Measurements from ENCODE around the gene GNAO1.

Gene GNAO1

DNA sequence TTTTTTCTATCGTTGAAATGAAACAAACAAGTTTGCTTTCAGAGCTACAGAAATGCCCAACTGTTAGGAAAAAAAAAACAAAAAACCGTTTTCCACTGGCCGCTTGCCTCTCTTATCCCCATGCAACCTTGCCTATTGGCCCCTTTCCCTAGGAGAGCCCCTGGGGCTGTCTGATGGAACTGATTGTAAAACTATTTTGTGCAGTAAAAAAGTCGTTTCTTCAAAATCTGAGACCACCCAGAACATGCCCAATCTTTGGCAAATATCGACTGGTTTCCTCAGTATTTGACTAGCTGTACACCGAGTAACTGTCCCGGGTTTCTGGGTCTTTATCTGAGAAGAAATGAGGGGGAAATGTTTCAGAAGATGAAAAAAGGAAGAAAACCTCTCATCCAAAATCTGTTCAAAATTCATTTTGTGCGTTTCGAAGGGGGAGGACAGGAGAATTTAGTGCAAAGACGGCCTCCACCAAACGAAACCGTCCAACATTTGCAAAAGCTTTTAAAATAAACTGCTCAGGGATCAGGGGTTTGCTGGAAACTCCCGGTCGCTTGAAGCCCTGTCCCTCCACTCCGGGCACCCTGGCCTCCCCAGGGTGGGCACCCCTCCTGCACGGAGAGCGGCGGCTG is 1.1 kb upstream of the GNAO1 start:
- POLR2A ChIA-PET: interaction anchor here (0.7 kb wide), 1 partner anchor 418 kb away, joined by 3 read pairs; the partner anchor contains the start of gene MT2A
- TF ChIP-seq FOXM1 (IDR thresholded peaks at IDR 0.05; ENCODE audit: borderline replicate concordance): no peak
- no peak for TF ChIP-seq TARDBP (IDR thresholded peaks at IDR 0.05)
- no peak for TF ChIP-seq FOXA1 (IDR thresholded peaks at IDR 0.05)
- TF ChIP-seq HDGF (IDR thresholded peaks at IDR 0.05; ENCODE audit: borderline replicate concordance): no peak
- no peak for TF ChIP-seq NFRKB (IDR thresholded peaks at IDR 0.05)
- no peak for TF ChIP-seq ELF4 (IDR thresholded peaks at IDR 0.05)
- TF ChIP-seq SUZ12 (IDR thresholded peaks at IDR 0.05): no peak
- TF ChIP-seq CTBP1 (IDR thresholded peaks at IDR 0.05; ENCODE audit: borderline replicate concordance): no peak
- TF ChIP-seq PKNOX1 (IDR thresholded peaks at IDR 0.05): no peak
- TF ChIP-seq ARNT (IDR thresholded peaks at IDR 0.05): no peak
- TF ChIP-seq ZNF384 (IDR thresholded peaks at IDR 0.05): no peak
- TF ChIP-seq FOXK2 (IDR thresholded peaks at IDR 0.05): no peak
- no peak for TF ChIP-seq SP1 (IDR thresholded peaks at IDR 0.05)
- no peak for TF ChIP-seq L3MBTL2 (conservative IDR thresholded peaks at IDR 0.05)
- no peak for TF ChIP-seq LEF1 (IDR thresholded peaks at IDR 0.05; ENCODE audit: borderline replicate concordance)
- no peak for TF ChIP-seq BHLHE40 (IDR thresholded peaks at IDR 0.05; ENCODE audit: borderline replicate concordance)
- CTCF ChIA-PET: no interaction called here
- DNase-seq (ENCODE audit: extremely low spot score): no peak

GRCh38 chr16:56190677-56191155 is 573 bp upstream of the GNAO1 start:
- TF ChIP-seq NFRKB (IDR thresholded peaks at IDR 0.05) (no peak), FOXA1 (IDR thresholded peaks at IDR 0.05) (no peak), PKNOX1 (IDR thresholded peaks at IDR 0.05) (no peak), ELF4 (IDR thresholded peaks at IDR 0.05) (no peak), BHLHE40 (IDR thresholded peaks at IDR 0.05; ENCODE audit: borderline replicate concordance) (no peak), CTBP1 (IDR thresholded peaks at IDR 0.05; ENCODE audit: borderline replicate concordance) (no peak), ZNF384 (IDR thresholded peaks at IDR 0.05) (no peak), FOXM1 (IDR thresholded peaks at IDR 0.05; ENCODE audit: borderline replicate concordance) (no peak), LEF1 (IDR thresholded peaks at IDR 0.05; ENCODE audit: borderline replicate concordance) (no peak), L3MBTL2 (conservative IDR thresholded peaks at IDR 0.05) (no peak), SUZ12 (IDR thresholded peaks at IDR 0.05) (no peak), SP1 (IDR thresholded peaks at IDR 0.05) (no peak), HDGF (IDR thresholded peaks at IDR 0.05; ENCODE audit: borderline replicate concordance) (no peak), TARDBP (IDR thresholded peaks at IDR 0.05) (no peak), FOXK2 (IDR thresholded peaks at IDR 0.05) (no peak), ARNT (IDR thresholded peaks at IDR 0.05) (no peak)
- peak; percentile 39 for DNase-seq (ENCODE audit: extremely low spot score)
- ChIA-PET POLR2A (interaction anchor here (0.7 kb wide), 1 partner anchor 418 kb away, joined by 3 read pairs; the partner anchor contains the start of gene MT2A), CTCF (no interaction called here)

- TF ChIP-seq HDGF (IDR thresholded peaks at IDR 0.05; ENCODE audit: borderline replicate concordance) (no peak), SUZ12 (IDR thresholded peaks at IDR 0.05) (no peak), FOXA1 (IDR thresholded peaks at IDR 0.05) (no peak), FOXM1 (IDR thresholded peaks at IDR 0.05; ENCODE audit: borderline replicate concordance) (no peak), PKNOX1 (IDR thresholded peaks at IDR 0.05) (no peak), CTBP1 (IDR thresholded peaks at IDR 0.05; ENCODE audit: borderline replicate concordance) (no peak), ELF4 (IDR thresholded peaks at IDR 0.05) (no peak), ZNF384 (IDR thresholded peaks at IDR 0.05) (no peak), ARNT (IDR thresholded peaks at IDR 0.05) (no peak), LEF1 (IDR thresholded peaks at IDR 0.05; ENCODE audit: borderline replicate concordance) (no peak), TARDBP (IDR thresholded peaks at IDR 0.05) (no peak), L3MBTL2 (conservative IDR thresholded peaks at IDR 0.05) (no peak)
- no peak for DNase-seq (ENCODE audit: extremely low spot score)
- CTCF ChIA-PET: no interaction called here
- POLR2A ChIA-PET: interaction anchor here (1.5 kb wide), 1 partner anchor 54 kb away, joined by 3 read pairs; no protein-coding TSS in a partner anchor
Observed at GRCh38 chr16:56191835-56192634, 746 bp downstream of the GNAO1 start.

DNA sequence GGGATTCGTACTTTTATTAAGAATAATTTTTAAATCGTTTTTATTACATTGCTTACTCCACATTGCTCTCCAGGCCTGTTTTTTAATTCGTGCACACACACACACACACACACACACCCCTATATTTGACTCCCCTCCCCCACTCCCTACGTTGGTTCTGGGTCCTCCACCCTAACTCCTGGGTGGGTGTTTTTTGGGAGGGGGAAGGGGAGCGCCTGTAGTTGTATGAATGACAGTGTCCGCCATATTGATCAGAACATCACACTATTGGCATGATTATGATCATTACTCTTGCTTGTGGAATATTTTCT is 1.3 kb downstream of the GNAO1 start:
- TF ChIP-seq FOXA1 (IDR thresholded peaks at IDR 0.05) (no peak), FOXK2 (IDR thresholded peaks at IDR 0.05) (no peak), L3MBTL2 (conservative IDR thresholded peaks at IDR 0.05) (no peak), ARNT (IDR thresholded peaks at IDR 0.05) (no peak), ELF4 (IDR thresholded peaks at IDR 0.05) (no peak), TARDBP (IDR thresholded peaks at IDR 0.05) (no peak), BHLHE40 (IDR thresholded peaks at IDR 0.05; ENCODE audit: borderline replicate concordance) (no peak), LEF1 (IDR thresholded peaks at IDR 0.05; ENCODE audit: borderline replicate concordance) (no peak), HDGF (IDR thresholded peaks at IDR 0.05; ENCODE audit: borderline replicate concordance) (no peak), ZNF384 (IDR thresholded peaks at IDR 0.05) (no peak), FOXM1 (IDR thresholded peaks at IDR 0.05; ENCODE audit: borderline replicate concordance) (no peak), CTBP1 (IDR thresholded peaks at IDR 0.05; ENCODE audit: borderline replicate concordance) (no peak), NFRKB (IDR thresholded peaks at IDR 0.05) (no peak), SUZ12 (IDR thresholded peaks at IDR 0.05) (no peak)
- no peak for DNase-seq (ENCODE audit: extremely low spot score)
- ChIA-PET POLR2A (interaction anchor here (1.5 kb wide), 1 partner anchor 54 kb away, joined by 3 read pairs; no protein-coding TSS in a partner anchor), CTCF (no interaction called here)
